HG03159 (cell line): ENCODE results near the gene BCL2L11.
A peak's percentile ranks its signal among the peaks of the same experiment; 100 is the strongest.

ENCODE experiments used
- ATAC-seq: cut with Tn5 transposase; IDR thresholded peaks from one replicate; pipeline ENCODE4 v1.9.1; 2021; ENCODE audit warnings: mild to moderate bottlenecking, moderate library complexity; ENCODE audit not compliant: unreplicated experiment

The BCL2L11 gene

GRCh38 chr2:111188681-111189080, 68.0 kb downstream of the BCL2L11 start:
- no peak for ATAC-seq

GRCh38 chr2:111189106-111189505, 68.4 kb downstream of the BCL2L11 start:
- ATAC-seq, result no peak

GRCh38 chr2:111190816-111191540, 70.3 kb downstream of the BCL2L11 start:
- ATAC-seq, result no peak

DNA sequence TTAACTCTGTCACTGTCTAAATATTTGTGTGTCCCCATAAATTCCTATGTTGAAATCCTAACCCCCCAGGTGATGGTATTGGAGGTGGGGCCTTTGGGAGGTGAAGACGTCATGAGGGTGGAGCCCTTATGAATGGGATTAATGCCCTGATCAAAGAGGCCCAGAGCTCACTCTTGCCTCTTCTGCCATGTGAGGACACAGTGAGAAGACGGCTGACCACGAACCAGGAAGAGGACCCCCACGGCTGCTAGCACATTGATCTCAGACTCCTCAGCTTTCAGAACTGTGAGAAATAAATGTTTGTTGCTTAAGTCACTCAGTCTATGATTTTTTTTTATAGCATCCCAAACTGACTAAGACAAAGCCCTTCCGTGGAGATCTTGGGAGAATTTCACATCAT, 71.2 kb downstream of the BCL2L11 start:
- no peak for ATAC-seq

DNA sequence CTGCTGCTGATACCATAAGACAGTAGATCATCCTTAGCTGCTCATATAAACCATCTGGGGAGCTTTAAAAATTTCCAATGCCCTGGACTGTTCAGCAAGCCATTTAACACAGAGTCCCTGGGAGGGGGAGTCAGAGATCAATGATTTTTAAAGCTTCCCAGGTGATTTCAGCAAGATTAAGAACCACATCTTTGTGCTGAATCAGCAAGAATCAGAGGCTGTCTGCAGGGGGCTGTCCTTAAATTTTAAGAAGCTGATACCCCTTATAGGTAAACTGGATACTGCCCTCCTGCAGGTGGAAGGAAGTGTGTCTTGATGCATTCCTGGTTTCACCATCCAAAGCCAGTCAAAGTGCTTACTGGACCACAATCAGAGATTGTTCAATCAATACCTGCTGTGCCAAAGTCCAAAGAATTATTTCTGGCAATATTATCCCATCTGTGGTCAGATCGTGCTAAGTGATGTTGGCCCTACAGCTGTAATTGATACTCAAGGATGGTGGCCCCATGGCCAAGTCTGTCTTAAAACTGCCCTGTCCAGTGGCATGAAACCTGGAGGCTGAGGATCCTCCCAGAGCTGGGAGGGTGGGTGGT, 72.2 kb downstream of the BCL2L11 start:
- ATAC-seq, result no peak

GRCh38 chr2:111194835-111195621, 74.3 kb downstream of the BCL2L11 start:
- peak; percentile 52 for ATAC-seq

GRCh38 chr2:111196435-111196834, 75.7 kb downstream of the BCL2L11 start:
- ATAC-seq, result no peak

GRCh38 chr2:111198701-111199100, 78.0 kb downstream of the BCL2L11 start:
- ATAC-seq, result no peak

GRCh38 chr2:111199840-111200239, 79.1 kb downstream of the BCL2L11 start:
- no peak for ATAC-seq

GRCh38 chr2:111200333-111200881, 79.7 kb downstream of the BCL2L11 start:
- no peak for ATAC-seq

- ATAC-seq, result peak; percentile 68
These were observed 80.5 kb downstream of the BCL2L11 start for GRCh38 chr2:111201214-111201613.

- ATAC-seq, result no peak
These were observed 81.7 kb downstream of the BCL2L11 start for GRCh38 chr2:111202266-111203040.

DNA sequence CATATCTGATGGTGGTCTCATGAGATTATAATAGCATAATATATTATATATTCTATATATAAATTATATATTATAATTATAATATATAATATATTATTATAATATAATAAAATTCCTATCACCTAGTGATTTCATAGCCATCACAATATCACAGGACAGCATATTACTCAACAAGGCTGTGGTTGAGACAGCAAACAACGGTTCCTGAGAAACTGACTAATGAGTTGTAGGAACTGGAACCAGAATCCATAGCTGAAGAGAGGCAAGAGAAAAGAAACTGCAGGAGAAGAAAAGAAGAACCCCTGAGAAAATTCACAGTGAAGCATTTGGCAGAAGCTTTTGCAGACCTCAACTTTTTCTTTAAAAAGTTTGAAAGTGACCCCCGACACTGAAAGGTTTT, 84.0 kb downstream of the BCL2L11 start:
- ATAC-seq, result no peak

- no peak for ATAC-seq
These were observed 85.1 kb downstream of the BCL2L11 start for GRCh38 chr2:111205774-111206173.

DNA sequence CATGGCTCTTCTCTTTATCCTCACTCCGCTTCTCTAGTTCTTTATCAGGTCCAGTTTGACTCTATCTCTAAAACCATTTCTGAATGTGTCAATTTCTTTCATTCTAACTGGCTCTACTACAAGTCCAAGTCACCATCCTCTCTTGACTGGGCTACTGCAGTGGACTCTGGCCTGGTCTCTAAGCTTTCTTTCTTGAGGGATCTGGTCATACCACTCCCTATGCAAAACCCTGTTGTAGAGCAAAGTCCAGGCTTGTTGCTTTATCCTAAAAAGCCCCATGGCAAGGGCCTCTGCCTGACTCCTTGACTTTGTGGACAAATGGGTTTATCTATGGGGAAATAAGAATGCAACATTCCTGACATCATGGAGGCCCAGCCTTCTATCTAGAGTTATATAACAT, 87.1 kb downstream of the BCL2L11 start:
- ATAC-seq, result no peak

DNA sequence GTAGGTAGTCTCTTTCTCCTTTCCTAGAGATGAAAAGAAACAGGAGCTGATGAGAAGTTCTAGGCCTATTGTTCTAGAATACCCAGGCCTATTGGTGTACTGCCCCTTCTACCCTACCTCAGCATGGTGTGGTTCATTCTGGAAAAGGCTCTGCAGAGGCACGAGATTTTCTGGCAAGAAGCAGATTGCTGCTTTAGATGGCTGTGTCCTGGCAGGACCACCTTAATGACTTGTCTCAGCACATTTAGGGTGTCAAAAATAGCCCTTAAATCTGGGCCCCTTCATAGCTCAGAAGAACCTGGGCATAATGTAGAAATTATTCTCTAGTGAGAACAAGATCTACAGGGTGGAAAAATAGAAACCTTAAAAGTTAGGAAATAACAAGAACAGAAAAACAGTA, 87.9 kb downstream of the BCL2L11 start:
- ATAC-seq, result no peak

- peak; percentile 88 for ATAC-seq
These were observed 88.4 kb downstream of the BCL2L11 start for GRCh38 chr2:111209045-111209514.

DNA sequence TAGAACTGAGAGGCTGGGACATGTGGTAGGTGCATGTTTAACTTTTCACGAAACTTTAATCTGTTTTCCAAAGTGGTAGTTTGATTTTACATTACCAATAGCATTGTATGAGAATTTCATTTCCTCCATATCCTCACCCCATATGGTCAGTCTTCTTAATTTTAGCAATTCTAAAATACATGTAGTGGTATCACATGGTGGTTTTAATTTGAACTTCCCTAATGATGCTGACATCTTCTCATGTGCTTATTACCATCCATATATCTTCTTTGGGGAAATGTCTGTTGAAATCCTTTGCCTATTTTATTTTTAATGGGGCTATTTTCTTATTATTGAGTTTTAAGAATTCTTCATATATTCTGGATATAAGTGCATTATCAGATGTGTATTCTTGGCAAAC, 89.3 kb downstream of the BCL2L11 start:
- ATAC-seq, result no peak

GRCh38 chr2:111213877-111214276, 93.2 kb downstream of the BCL2L11 start:
- ATAC-seq, result no peak

GRCh38 chr2:111216811-111217652, 96.3 kb downstream of the BCL2L11 start:
- ATAC-seq, result no peak
